Stimulated activated CD4-positive, alpha-beta T cell treated with anti-CD3 and anti-CD28 coated beads, Interleukin-12 subunit alpha, Interleukin-12 subunit beta, amount 100 ng/mL, for 4 hours (primary cell): ENCODE measurements around the gene MTREX.

Experiments
- DNase-seq: peaks from one replicate; pipeline ENCODE4 v3.0.0-alpha.2; 2020

The MTREX gene

DNA sequence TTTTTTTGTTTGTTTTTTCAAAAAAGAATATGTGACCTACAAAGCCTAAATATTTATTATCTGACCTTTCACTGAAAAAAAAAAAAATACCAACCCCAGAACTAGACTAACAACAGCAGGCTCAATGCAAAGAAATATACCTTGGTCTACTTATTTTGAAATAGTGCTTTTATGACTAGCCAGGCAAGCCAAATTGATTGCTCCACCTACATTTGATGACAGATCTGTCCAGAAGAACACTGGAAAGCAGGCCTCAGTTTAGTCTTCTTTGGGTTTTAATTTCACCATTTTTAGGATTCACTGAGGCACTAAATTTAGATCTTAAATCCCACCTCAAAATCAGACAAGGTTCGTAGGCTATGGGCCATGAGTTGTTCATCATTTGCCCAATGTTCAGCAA lies 129.7 kb downstream of the MTREX start:
- DNase-seq = no peak

- no peak for DNase-seq
Measured at GRCh38 chr5:55437859-55438206, 130.0 kb downstream of the MTREX start.

GRCh38 chr5:55438998-55439397 lies 131.2 kb downstream of the MTREX start:
- DNase-seq = no peak

DNA sequence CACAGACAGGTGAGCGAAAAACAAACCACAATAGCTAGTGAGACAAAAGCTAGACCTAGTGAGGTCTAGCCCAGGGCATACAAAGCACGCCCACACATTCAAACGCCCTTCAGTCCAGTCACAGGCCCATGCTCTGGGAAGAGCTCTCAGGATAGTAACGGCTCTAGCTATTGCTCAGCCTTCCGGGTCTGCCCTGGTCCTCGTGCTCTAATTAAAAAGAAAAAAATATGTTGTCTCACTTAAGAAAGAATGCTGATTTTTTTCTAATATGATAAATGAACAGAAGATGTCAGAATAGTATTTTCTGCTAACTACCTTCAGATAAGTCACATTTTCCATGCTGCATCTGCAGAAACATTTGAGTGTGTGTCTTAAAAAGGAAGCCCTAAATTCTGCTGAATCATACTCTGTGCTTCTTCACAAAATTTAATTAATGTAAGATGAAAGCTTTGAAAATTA lies 132.4 kb downstream of the MTREX start:
- DNase-seq = no peak

GRCh38 chr5:55441107-55441771 lies 133.4 kb downstream of the MTREX start:
- no peak for DNase-seq

DNA sequence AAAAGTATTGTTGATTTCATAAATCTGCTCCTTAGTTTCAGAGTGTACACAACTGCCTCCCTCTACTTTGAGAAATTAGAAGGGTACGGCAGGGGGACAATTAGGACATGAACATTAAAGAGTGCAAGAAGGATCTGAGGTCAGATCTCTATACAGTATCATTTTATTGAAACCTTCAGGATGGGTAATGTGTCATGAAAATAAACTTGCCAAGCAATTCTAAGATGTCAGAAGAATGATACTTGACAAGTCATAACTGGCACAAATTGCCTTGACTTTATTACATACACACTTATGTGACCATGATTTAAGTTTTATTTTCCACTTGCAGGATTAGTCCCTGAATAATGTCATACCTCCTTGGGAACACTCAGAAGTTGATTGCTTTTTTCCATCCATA lies 134.2 kb downstream of the MTREX start:
- no peak for DNase-seq

GRCh38 chr5:55445791-55446190 lies 138.0 kb downstream of the MTREX start:
- DNase-seq = no peak

GRCh38 chr5:55446640-55447351 lies 139.0 kb downstream of the MTREX start:
- DNase-seq = no peak

DNA sequence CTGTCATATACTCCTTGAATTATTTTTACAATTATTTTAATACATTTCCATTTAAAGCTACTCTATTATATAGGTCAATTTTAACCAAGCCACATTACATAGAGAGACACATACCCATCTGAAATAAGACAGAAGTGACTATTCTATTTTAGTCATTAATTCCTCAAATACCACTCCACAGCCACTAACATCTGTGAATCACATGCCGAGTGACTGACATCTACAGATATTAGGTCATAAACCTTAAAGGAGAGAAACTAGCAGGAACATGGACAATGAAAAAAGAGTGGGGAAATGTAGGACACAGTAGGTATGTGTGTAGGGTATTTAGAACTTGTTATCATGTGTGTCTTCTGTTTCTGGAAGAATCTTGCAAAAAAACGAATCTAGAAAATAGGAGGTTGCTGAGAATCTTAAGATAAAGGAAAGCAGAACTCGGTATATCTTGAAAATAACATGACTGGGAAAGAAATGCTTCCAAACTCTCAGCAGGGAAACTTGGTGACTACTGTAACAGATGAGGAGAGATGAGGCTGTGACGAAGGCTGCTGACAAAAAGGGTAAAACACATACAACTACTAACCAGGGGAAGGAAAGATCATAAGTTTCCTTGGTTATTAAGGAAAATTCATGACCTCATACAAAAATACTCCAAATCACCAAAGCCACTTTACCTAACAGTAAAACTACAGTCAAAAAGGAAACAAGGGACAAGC lies 142.4 kb downstream of the MTREX start:
- no peak for DNase-seq

- no peak for DNase-seq
Measured at GRCh38 chr5:55451976-55452375, 144.2 kb downstream of the MTREX start.

DNA sequence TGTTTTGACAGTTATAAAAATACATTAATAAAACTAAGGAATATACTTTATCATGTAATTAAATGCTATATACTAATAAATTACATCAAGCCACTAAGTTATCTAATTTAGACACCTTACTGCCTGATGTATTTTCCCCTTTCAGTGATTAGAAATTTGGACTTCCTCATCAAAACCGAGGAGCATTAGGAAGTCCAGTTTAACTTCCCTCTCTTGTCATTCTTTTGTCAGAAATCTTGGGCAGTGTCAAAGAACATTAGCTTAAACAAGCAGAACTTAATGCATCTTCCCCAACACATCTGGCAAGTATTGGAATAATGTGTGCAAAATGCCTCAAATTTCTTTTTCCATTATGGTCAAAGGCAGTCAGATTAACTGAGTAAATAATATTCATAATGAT lies 145.4 kb downstream of the MTREX start:
- no peak for DNase-seq

DNA sequence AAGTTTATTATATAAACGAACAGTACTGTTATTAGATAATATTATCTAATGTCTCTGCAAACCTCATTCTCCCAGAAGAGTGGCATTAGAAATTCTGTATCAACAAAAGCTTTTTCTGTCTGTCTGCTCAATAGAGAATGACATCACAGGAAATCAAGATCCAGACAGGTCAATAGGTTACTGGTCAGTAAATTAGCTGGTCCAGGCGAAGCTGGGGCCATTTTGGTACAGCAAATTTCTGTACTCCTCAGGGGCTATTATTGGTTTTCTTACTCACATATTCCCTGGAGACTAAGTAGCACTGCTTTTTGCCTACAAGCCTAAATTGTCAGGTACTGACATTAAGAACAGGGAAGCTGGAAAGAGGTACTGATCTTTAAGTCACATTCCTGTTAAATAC lies 146.5 kb downstream of the MTREX start:
- no peak for DNase-seq

DNA sequence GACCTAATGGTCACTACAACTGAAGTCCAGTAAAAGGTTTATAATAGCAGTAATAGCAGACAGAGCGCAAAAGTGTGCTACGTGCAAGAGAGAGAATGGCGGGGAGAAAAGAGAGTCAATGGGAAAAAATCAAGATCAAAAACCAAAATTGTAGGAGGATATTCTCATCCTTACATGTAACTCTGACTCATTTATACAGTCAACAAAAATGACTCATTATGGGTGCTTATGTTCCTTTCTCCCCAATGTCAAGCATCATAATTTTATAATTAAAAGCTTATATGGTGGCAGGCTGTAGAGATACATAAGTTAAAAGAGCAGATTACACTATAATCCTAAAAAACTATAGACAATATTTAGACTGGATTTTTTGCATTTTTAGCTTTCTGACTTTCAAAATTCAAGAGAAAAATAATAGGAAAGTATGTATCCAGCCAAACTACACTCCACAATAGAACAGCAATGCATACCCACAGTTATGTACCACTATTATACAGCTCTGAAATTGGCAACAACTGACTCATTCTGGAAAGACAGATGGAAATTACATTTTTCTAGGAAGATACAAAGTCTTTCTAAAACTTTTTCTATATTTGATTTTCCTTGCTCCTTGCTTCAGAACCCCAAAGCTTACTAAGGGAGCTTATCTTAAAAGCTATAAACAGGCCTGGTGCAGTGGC lies 148.6 kb downstream of the MTREX start:
- no peak for DNase-seq

DNA sequence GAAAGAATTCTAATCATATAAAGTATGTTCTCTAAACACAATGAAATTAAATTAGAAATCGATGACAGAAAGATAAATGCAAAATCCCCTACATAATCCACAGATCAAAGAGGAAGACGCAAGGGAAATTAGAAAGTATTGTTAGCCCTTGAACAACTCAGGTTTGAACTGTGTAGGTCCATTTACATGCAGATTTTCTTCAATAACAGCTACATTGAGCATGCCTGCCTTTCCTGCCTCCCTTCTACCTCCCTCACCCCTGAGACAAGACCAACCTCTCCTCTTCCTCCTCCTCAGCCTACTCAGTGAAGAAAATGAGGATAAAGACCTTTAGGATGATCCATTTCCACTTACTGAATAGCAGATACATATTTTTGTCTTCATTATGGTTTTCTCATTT lies 151.8 kb downstream of the MTREX start:
- no peak for DNase-seq

DNA sequence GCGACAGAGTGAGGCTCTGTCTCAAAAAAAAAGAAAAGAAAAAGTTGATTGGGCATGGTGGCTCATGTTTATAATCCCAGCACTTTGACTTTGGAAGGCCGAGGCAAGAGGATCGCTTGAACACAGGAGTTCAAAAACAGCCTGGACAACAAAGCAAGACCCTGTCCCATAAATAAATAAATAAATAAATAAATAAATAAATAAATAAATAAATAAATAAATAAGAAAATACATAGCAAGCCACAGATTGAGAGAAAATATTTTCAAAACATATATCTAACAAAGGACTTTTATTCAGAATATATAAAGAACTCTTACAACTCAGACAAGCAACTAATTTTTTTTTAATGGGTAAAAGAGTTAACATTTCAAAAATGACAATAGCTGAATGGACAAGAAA lies 155.8 kb downstream of the MTREX start:
- DNase-seq = no peak

- no peak for DNase-seq
Measured at GRCh38 chr5:55467862-55468551, 160.2 kb downstream of the MTREX start.

GRCh38 chr5:55469839-55470238 lies 162.1 kb downstream of the MTREX start:
- no peak for DNase-seq

- DNase-seq = no peak
Measured at GRCh38 chr5:55470282-55470681, 162.5 kb downstream of the MTREX start.

DNA sequence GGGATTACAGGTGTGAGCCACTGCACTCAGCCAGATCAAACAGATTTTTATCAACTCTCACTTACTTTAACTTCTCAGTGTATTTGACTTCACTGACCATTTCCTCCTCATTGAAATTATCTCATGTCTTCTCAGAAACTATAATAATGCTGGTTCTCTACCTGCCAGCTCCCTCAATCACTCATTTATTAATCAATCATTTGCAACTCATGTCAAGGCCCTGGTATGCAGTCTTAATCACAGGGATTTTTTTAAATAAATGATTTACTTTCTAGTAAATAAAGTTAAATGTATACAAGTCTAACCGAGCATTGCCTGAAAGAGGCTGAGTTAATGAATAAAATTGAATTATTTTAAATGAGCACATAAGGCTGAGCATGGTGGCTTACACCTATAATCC lies 163.7 kb downstream of the MTREX start:
- DNase-seq = no peak

- no peak for DNase-seq
Measured at GRCh38 chr5:55472642-55473041, 164.9 kb downstream of the MTREX start.
